ENCODE measurements around the gene RPGRIP1L.
A peak's percentile ranks its signal among the peaks of the same experiment; 100 is the strongest.

Gene RPGRIP1L

GRCh38 chr16:53703590-53704444 is at the start of gene RPGRIP1L, which contains the start of gene FTO:
RPGRIP1L (minus strand) TSS chr16:53703859; CDS start chr16:53700723, 3,136 bp downstream.
FTO (plus strand) TSS chr16:53704156.
- DNase-seq (ENCODE audit: low spot score): peak; percentile 97

- DNase-seq (ENCODE audit: low spot score): peak; percentile 40
Observed at GRCh38 chr16:53753431-53753830, 49.8 kb upstream of the RPGRIP1L start.

- peak; percentile 10 for DNase-seq (ENCODE audit: low spot score)
Observed at GRCh38 chr16:53752560-53752959, 48.9 kb upstream of the RPGRIP1L start.

GRCh38 chr16:53745753-53746266 is 42.2 kb upstream of the RPGRIP1L start:
- peak; percentile 28 for DNase-seq (ENCODE audit: low spot score)

- peak; percentile 56 for DNase-seq (ENCODE audit: low spot score)
Observed at GRCh38 chr16:53745086-53745485, 41.4 kb upstream of the RPGRIP1L start.

- DNase-seq (ENCODE audit: low spot score): no peak
Observed at GRCh38 chr16:53744449-53744848, 40.8 kb upstream of the RPGRIP1L start.

GRCh38 chr16:53743149-53743566 is 39.5 kb upstream of the RPGRIP1L start:
- DNase-seq (ENCODE audit: low spot score): peak; percentile 9

- no peak for DNase-seq (ENCODE audit: low spot score)
Observed at GRCh38 chr16:53741546-53741945, 37.9 kb upstream of the RPGRIP1L start.

- no peak for DNase-seq (ENCODE audit: low spot score)
Observed at GRCh38 chr16:53740933-53741531, 37.4 kb upstream of the RPGRIP1L start.

GRCh38 chr16:53740476-53740875 is 36.8 kb upstream of the RPGRIP1L start:
- no peak for DNase-seq (ENCODE audit: low spot score)

- no peak for DNase-seq (ENCODE audit: low spot score)
Observed at GRCh38 chr16:53737552-53737951, 33.9 kb upstream of the RPGRIP1L start.

- DNase-seq (ENCODE audit: low spot score): no peak
Observed at GRCh38 chr16:53736297-53736696, 32.6 kb upstream of the RPGRIP1L start.

GRCh38 chr16:53734908-53735307 is 31.2 kb upstream of the RPGRIP1L start:
- no peak for DNase-seq (ENCODE audit: low spot score)

- no peak for DNase-seq (ENCODE audit: low spot score)
Observed at GRCh38 chr16:53732296-53732929, 28.8 kb upstream of the RPGRIP1L start.

GRCh38 chr16:53730693-53731092 is 27.0 kb upstream of the RPGRIP1L start:
- DNase-seq (ENCODE audit: low spot score): no peak

- DNase-seq (ENCODE audit: low spot score): no peak
Observed at GRCh38 chr16:53726625-53727024, 23.0 kb upstream of the RPGRIP1L start.

GRCh38 chr16:53721017-53721416 is 17.4 kb upstream of the RPGRIP1L start:
- no peak for DNase-seq (ENCODE audit: low spot score)

- no peak for DNase-seq (ENCODE audit: low spot score)
Observed at GRCh38 chr16:53717577-53717976, 13.9 kb upstream of the RPGRIP1L start.

GRCh38 chr16:53715023-53715384 is 11.3 kb upstream of the RPGRIP1L start:
- DNase-seq (ENCODE audit: low spot score): no peak

GRCh38 chr16:53714205-53715022 is 10.8 kb upstream of the RPGRIP1L start:
- peak; percentile 18 for DNase-seq (ENCODE audit: low spot score)

GRCh38 chr16:53713403-53714204 is 9.9 kb upstream of the RPGRIP1L start:
- DNase-seq (ENCODE audit: low spot score): peak; percentile 13

Measured in GM03348 (cell line).